HG03135 (cell line): ENCODE results near the gene ARHGEF40.

ENCODE experiments used
- ATAC-seq: cut with Tn5 transposase; IDR thresholded peaks from one replicate; pipeline ENCODE4 v1.9.1; 2021; ENCODE audit warnings: mild to moderate bottlenecking, moderate library complexity; ENCODE audit not compliant: unreplicated experiment

ARHGEF40 gene

DNA sequence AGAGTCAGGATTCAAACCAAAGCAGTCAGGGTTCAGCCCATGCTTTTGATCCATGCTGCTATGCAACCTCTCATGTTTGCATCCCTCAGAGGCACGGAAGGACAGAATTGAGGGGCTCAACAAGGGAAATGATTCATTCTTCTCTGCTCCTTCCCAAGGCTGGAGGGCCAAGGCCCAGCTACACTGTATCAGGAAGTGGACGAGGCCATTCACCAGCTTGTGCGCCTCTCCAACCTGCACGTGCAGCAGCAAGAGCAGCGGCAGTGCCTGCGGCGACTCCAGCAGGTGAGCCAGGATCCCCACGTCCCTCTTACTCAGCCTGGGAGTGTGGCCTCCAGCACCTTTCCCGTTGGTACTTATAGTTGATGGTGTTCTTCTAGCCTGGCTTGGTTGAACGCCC is 8.6 kb downstream of the ARHGEF40 start:
- ATAC-seq, result no peak

DNA sequence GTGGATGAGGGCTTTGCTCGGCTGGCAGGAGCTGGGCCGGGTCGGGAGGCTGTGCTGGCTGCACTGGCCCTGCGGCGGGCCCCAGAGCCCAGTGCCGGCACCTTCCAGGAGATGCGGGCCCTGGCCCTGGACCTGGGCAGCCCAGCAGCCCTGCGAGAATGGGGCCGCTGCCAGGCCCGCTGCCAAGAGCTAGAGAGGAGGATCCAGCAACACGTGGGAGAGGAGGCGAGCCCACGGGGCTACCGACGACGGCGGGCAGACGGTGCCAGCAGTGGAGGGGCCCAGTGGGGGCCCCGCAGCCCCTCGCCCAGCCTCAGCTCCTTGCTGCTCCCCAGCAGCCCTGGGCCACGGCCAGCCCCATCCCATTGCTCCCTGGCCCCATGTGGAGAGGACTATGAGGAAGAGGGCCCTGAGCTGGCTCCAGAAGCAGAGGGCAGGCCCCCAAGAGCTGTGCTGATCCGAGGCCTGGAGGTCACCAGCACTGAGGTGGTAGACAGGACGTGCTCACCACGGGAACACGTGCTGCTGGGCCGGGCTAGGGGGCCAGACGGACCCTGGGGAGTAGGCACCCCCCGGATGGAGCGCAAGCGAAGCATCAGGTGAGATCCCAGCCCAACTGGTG is 11.5 kb downstream of the ARHGEF40 start:
- ATAC-seq, result no peak

DNA sequence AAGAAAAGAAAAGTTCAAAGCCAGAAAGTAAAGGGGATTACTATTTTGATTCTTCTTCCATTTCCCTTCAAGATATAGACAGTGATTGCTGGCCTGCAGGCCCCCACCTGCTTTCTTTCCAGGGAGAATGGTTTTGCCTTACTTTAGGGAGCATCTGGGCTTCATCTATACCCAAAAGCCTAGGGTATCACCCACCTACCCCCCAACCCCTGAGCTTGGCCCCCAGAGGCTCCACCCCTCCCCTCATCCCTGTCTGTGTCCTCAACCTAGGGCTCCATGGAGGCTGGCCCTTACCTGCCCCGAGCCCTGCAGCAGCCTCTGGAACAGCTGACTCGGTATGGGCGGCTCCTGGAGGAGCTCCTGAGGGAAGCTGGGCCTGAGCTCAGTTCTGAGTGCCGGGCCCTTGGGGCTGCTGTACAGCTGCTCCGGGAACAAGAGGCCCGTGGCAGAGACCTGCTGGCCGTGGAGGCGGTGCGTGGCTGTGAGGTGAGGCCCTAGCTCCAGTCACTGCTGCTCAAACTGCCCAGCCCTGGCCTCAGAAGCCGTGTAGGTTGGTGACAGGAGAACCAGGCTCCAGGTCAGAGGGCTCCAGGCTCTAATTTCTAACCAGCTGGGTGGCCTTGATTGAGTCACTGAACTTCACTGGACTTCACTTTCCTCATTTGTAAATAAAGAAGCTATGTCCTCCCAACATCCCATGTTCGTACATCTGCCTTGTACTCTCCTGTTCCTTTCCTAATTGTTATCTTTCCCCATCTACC is 13.6 kb downstream of the ARHGEF40 start:
- ATAC-seq, result no peak

DNA sequence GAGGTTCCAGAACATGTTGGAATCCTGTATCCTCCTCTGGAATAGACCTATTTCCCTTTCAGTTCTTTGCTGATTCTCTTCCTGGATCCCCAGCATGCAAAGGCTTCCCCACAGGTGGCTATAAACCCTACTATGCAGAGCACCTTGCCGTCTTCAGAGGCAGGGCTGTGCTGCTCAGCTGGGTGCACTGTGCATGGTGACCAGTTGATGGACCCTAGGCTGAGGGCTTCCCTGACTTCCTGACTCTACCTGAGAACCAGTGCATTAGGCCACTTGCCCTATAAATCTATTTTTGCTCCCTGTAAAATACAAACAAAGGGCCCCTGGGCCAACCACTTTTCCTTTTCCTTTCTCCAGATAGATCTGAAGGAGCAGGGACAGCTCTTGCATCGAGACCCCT is 14.3 kb downstream of the ARHGEF40 start:
- no peak for ATAC-seq

DNA sequence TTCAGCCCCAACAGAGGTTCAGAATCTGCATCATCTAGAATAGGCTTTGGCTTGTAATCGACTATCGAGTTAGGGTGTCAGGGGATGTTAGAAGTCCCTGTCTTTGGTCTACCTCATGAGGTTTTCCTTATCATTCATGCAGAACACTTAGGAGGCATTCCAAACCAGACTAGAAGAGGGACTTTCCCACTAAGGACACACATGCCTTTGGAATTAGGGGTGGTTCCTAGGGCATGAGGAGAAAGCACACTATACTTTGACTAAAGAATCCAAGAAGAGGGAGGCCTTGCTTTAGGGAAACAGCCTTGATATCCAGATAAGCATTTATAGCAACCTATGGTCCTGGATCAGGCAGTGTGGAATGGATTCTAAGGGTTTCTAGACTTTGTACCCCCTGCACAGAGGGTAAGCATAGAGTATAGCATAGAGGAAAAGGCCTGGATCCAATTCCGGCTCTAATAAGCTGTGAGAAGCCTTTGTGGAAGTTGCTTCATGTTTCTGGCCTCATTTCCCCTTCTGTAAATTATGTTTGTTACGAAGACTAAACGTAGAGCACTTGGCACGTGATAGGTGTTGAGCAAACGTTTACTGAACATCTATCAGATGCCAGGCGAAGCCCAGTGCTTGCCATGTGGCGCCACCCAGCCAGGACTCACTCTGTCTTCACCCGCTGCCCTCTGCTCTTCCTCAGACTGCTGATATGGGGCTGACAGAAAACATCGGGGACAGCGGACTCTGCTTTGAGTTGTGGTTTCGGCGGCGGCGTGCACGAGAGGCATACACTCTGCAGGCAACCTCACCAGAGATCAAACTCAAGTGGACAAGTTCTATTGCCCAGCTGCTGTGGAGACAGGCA is 15.1 kb downstream of the ARHGEF40 start:
- ATAC-seq, result no peak

DNA sequence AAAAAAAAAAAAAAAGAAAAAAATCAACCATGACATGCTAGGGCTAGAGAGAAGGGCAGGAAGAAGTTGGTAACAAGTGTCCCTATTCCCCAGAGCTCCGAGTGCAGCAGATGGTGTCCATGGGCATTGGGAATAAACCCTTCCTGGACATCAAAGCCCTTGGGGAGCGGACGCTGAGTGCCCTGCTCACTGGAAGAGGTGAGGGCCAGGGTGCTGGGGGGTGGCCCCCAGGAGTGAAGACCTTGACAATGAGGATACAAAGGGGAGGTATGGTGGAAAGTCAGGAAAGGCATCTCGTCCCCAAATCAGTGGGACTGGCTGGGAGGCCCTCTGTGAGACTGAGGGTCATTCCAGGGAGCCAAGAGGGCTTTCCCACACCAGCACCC is 16.8 kb downstream of the ARHGEF40 start:
- ATAC-seq, result no peak

DNA sequence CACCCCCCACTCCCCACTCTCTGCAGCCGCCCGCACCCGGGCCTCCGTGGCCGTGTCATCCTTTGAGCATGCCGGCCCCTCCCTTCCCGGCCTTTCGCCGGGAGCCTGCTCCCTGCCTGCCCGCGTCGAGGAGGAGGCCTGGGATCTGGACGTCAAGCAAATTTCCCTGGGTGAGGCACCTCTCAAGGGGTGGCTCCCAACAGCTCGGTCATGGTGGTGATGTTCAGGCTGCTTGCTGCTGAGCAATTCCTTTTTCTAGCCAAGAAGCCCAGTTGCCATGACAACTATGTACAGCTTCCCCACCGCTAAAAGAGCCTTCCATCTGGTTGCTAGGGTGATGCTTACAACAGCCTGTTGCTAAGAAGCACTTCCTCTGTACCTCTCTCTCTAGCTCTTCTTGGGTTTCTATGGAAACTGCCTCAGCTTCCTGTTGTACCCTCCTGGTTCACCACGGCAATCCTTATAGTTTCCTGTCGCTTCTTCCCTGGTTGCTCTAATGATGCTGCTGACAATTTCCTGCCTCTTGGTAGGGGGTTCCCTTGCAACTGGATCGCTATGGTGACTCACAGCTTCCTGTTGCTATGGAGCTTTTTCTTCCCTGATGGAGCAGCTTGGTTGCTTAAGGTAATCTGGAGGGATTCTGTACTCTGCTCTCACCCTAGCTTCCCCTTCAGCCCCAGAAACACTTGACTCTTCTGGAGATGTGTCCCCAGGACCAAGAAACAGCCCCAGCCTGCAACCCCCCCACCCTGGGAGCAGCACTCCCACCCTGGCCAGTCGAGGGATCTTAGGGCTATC is 17.4 kb downstream of the ARHGEF40 start:
- no peak for ATAC-seq

DNA sequence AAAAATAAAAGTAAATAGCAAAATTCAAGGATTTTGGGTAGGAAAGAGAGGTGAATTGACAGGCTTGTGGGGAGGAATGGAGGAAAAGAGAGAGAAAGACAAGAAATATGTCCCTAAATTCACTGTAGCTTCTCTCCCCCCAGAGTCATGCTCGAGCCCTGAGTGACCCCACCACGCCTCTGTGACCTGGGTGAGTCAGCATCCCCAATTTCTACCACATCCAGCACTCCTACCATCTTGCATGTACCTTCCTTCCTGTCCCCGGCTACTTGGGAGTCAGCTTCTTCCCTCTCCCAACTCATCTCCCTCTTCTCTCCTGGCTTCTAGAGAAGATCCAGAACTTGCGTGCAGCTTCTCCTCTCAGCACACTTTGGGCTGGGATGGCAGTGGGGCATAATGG is 18.6 kb downstream of the ARHGEF40 start:
- ATAC-seq, result no peak

DNA sequence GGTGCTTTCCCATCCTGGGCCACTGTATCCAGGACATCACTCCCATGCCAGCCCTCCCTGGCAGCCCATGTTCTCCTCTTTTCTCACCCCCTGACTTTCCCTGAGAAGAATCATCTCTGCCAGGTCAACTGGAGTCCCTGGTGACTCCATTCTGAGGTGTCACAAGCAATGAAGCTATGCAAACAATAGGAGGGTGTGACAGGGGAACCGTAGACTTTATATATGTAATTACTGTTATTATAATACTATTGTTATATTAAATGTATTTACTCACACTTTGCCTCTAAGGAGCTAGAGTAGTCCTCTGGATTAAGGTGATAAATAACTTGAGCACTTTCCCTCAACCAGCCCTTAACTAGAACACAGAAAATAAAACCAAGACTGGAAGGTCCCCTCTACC is 19.2 kb downstream of the ARHGEF40 start:
- no peak for ATAC-seq

DNA sequence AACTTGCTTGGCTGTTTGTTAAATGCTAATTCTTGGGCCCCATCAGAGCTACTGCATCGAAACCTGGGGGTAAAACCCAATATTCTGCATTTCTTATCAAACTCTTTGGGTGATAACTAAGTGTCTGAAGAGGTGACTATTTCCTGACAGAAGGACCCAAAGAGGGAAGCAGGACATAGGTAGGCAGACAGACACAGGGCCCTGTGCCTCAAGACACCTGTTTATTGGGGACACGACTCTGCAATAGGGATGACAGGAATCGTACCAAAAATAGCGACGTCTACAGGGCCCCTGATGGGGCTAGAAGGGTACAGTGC is 19.7 kb downstream of the ARHGEF40 start:
- ATAC-seq, result no peak

DNA sequence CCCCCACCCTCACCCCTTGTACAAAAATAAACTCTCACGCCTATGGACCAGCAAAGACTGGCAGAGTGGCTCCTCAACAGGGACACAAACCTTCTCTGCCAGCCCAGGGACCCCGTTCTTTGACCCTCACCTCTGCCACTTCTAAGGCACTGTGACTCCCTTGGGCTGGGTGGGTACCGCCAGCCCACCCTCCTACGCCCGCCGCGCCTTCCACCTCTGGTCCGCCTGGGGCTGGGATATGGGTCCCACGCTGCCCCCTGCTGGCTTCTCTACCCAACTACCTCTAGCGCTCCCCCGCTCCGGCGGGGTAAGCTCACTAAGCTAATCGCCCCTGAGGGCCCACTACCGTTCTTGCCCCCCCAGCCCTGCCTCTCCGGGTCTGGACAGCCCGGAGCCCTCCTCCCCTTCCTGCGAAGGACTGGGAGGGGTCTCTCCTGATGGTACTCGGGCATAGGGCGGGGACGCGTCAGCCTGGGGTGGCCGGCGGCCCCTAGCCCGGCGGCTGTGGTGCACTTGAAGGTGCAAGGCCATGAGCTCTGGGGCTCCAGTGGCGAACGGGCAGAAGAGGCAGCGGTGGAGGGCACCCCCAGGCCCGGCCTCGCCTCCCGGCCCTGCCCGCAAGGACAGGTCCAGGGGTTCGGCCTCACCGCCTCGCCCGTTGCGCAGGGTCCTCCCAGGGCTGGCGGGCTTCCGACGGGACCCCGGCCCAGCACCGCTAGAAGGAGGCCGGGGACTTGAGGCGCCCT is 20.3 kb downstream of the ARHGEF40 start:
- no peak for ATAC-seq

DNA sequence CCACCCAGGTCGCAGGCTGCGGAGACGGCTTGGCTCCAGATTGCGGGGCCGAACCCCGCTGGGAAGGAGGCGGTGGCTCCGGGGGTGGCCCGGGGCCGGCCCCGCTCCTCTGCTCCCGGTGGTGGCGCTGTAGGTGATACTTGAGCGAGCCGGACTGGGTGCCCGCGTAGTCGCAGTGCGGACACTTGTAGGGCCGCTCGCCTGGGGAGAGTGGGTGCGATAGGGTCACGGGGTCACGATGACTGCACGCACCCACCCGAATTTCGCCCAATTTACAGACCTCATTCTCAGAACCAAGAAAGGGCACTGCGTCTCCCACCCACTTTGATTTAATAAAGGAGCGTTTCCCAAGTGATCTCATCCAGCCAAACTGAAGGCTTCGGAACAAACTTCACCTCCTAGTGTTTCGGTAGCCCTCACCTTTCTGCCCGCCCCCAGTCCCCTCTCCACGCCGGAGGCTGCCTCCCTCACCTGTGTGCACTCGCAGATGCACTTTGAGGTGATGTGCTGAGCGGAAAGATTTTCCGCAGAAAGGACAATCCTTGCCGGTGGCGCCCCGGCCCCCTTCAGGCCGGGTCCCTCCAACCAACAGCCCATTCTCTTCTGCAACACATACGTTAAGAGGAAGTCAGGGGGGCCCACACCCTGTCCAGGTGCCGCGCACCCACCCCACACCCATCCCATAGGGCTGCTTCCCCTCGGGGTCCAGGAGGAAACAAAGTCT is 21.0 kb downstream of the ARHGEF40 start:
- ATAC-seq, result no peak

DNA sequence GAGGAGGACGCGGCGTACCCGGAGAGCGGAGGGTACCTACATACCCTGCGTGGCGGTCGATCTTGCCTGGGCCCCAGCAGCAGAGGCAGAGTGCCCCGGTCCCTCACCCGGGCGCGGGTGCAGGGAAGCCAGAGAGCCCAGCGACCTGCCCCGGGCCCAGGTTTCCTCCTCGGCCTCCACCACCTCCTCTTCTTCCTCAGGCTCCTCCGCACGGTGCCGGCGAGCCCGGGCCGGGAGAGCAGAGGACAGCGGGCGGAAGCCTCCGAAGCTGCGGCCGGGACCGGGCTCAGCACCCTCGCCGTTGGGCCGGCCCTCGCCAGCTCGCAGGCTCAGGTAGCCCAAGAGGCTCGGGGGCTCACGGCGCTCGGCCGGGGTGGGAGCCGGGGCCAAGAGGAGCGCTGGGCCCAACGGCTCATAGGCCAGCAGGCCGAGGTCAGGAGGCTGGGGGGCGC is 21.7 kb downstream of the ARHGEF40 start:
- no peak for ATAC-seq

DNA sequence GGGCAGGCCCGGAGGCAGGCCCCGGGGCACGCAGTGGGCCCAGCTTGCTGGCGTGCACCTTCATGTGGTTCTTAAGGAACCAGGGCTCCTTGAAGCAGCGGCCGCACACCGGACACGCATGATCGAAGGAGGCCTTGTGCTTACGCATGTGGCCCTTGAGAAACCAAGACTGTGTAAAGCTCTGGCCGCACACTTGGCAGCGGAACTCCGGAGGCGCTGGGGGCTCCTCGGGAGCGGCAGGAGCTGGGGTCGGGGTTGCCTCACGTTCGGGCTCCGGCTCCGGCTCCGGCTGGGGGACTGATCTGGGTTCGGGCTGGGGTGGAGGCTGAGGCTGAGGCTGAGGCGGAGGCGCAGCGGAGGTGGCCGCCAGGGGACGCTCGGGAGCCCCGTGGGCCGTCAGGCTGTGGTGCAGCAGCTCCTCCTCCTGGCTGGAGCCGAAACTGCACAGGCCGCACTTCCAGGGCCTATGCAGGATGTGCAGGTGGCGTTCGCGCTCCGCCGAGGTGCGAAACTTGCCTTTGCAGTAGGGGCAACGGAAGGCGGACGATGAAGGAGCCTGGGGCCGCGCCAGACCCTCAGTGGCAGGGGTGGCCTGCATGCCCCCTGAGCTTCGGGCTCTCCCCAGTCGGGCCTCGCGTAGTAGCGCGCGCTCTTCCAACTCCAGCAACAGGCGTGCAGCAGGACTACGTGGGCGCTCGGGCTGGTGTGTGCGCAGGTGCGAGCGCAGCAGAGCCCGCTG is 22.3 kb downstream of the ARHGEF40 start:
- ATAC-seq, result peak; percentile 89

DNA sequence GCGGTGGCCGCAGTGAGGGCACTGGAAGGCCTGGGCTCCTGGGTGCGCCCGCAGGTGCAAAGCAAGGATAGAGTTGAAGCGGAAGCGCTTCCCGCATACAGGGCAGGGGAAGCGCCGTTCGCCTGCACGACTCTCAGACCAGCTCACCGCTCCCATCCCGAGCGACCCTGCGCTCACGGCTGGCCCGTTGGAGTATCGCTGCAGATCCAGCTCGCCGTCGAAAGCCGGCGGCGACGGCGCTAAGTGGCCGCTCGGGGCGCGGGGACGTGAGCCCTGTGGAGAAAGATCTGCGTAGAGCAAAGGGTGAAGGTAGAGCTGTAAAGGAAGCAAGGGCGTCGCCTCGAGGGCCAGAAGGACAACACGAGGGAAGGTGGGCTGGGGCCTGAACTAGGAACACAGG is 22.9 kb downstream of the ARHGEF40 start:
- no peak for ATAC-seq

DNA sequence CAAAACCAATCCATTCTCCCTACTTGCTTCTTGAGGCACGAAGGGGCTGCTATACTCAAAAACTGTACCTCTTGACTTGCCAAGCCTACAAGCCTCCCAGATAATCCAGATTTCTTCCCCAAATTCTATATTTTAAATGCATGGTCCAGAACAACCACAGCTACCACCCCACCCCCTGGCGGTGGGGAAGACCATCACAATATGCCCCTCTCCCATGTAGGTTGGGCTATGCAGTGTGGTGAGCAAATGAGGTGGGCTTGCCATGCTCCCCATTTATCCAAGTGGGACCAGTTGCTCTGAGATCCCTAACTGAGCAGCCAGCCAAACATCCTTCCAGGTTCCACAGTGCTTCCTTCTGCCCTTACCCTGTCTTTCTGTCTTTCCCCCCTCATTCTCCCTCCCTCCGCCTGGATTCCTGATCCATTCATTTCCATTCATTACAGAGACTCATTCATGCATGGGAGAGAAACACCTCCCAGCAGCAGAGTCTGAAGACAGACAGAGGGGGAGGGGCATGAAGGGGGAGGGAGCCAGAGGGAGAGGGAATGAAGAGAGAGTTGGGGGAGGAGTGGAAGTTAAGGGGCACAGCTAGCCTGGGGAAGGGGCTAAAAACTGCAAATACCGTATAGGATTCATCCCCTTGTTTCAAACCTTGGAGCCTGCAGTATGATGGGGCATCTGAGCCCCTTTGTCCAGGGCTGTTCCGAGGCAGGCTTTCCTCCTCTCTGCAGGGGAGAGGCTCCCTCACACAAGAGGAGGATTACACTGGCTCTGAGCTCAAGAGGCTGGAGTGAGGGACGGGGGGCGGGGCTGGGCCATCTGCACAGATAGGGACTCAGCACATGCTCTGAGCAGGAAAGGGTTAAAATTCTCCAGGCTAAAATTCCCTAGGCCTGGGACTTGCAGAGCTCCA is 23.9 kb downstream of the ARHGEF40 start:
- no peak for ATAC-seq

DNA sequence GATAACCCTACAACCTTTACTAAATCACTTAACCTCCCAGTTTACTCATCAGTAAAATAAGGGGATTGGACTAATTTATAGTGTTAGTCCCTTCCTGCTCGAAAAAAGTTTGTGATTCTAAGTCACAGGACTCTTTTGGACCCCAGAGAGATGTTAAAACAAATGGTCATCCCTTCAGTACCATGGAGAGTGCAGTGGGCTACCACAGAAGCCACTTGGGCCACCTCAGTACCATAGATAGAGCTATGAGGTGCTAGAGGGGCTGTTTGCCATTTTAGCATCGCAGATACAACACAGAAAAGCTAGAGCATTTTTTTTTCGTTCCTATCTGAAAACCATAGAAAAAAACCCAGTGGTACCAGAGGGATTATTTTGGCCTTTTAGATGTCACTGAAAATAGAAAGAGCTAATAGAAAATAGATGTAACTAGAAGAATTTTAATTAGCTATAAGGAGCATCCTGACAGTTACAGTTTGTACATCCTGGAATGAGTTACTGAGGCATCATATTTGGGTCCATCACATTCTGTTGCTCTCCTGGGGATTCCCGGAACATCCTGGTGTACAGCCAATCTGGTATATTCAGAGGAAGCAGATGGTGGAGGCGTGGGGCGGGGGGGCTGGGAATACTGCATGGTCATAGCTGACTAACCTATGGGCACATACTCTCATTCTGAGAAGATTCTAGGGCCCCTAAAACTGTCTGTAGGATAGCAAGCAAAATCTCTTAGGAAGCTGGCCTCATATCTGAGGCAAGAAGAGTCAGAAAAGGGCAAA is 25.5 kb downstream of the ARHGEF40 start:
- no peak for ATAC-seq
